OCI-LY1 (cell line): ENCODE data around the gene PRCP.

ENCODE experiments used
- H2AFZ ChIP-seq: fragments of 200-600 bp; sonication (generic), shearing (Covaris generic); 2 replicates; pipeline ENCODE4 v1.6.0; 2014; ENCODE audit warnings: antibody characterized with exemption, mild to moderate bottlenecking, low read length
- H3F3A ChIP-seq: fragments of 200-600 bp; sonication (generic), shearing (Covaris generic); 2 replicates; pipeline ENCODE4 v1.6.0; 2014; ENCODE audit warnings: mild to moderate bottlenecking, antibody characterized with exemption, low read length, moderate library complexity; ENCODE audit not compliant: insufficient read depth
- H3K27ac ChIP-seq: fragments of 200-600 bp; sonication (generic); 2 replicates; pipeline ENCODE4 v1.5.1; 2014; ENCODE audit warnings: low read length, mixed run types, mild to moderate bottlenecking, low read depth; ENCODE audit not compliant: poor library complexity, severe bottlenecking
- H3K27me3 ChIP-seq: fragments of 200-600 bp; sonication (generic); 2 replicates; pipeline ENCODE4 v1.6.0; 2014; ENCODE audit warnings: antibody characterized with exemption, mild to moderate bottlenecking, low read length, moderate library complexity; ENCODE audit not compliant: insufficient read depth
- H3K36me3 ChIP-seq: fragments of 200-600 bp; sonication (generic); 2 replicates; pipeline ENCODE4 v1.6.1; 2014; ENCODE audit warnings: mild to moderate bottlenecking, antibody characterized with exemption, low read length, moderate library complexity, mixed read lengths; ENCODE audit not compliant: insufficient read depth
- H3K4me1 ChIP-seq: fragments of 200-600 bp; sonication (generic); 2 replicates; pipeline ENCODE4 v1.5.1; 2014; ENCODE audit warnings: mild to moderate bottlenecking, low read length, moderate library complexity; ENCODE audit not compliant: insufficient read depth, severe bottlenecking
- H3K4me2 ChIP-seq: fragments of 200-600 bp; sonication (generic), shearing (Covaris generic); 2 replicates; pipeline ENCODE4 v1.6.1; 2014; ENCODE audit warnings: low read length
- H3K4me3 ChIP-seq: fragments of 200-600 bp; sonication (generic); 2 replicates; pipeline ENCODE4 v1.5.1; 2014; ENCODE audit warnings: low read length, low read depth, mild to moderate bottlenecking, mixed read lengths; ENCODE audit not compliant: poor library complexity, severe bottlenecking
- H3K79me2 ChIP-seq: fragments of 200-600 bp; shearing (Covaris generic); 2 replicates; pipeline ENCODE4 v1.6.1; 2016; ENCODE audit warnings: mixed run types, low read length, mixed read lengths; ENCODE audit not compliant: insufficient read depth
- H3K9ac ChIP-seq: fragments of 200-600 bp; sonication (generic), shearing (Covaris generic); 2 replicates; pipeline ENCODE4 v1.6.1; 2014; ENCODE audit warnings: mild to moderate bottlenecking, low read length, mixed read lengths
- H3K9me2 ChIP-seq: fragments of 200-600 bp; sonication (generic), shearing (Covaris generic); 2 replicates; pipeline ENCODE4 v1.6.1; 2014; ENCODE audit warnings: low read depth, mild to moderate bottlenecking, low read length, mixed read lengths
- H3K9me3 ChIP-seq: fragments of 200-600 bp; shearing (Covaris generic); 2 replicates; pipeline ENCODE4 v1.6.1; 2014; ENCODE audit warnings: low read length, mixed read lengths
- H4K20me1 ChIP-seq: fragments of 200-600 bp; sonication (generic), shearing (Covaris generic); 2 replicates; pipeline ENCODE4 v1.6.0; 2016; ENCODE audit warnings: mild to moderate bottlenecking, low read length; ENCODE audit not compliant: insufficient read depth
- EZH2 ChIP-seq: fragments of 200-600 bp; sonication (generic), shearing (Covaris generic); IDR thresholded peaks from 2 replicates; pipeline ENCODE4 v1.8.0; 2017; ENCODE audit warnings: borderline replicate concordance, mixed run types, mild to moderate bottlenecking, antibody characterized with exemption, low read length, moderate library complexity, mixed read lengths
- TF ChIP-seq, protein P1 (sequence below): fragments of 200-600 bp; sonication (generic), shearing (Covaris generic); IDR thresholded peaks from 2 replicates; pipeline ENCODE4 v1.5.1; 2017; ENCODE audit warnings: mild to moderate bottlenecking, antibody characterized with exemption, low read length, moderate library complexity, mixed read lengths

The PRCP gene

DNA sequence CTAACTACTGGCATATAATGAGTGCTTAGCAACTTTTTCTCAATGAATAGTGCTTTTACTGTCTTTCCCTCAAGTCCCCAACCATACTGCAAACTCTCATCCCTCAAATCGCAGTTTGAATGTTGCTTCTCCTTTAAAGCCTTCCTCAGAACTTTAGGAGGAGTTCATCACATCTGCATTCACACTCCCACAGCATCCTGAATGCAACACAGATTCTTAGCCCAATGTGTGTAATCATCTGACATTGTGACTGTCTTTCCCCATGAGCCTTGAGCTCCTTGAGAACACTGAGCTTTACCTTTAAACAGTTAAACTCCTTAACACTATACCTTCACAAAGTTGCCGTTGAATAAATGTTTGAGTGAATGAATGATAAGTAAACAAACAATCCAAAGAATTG lies 84.8 kb downstream of the PRCP start:
- no peak for TF ChIP-seq EZH2
- TF ChIP-seq, protein P1, sequence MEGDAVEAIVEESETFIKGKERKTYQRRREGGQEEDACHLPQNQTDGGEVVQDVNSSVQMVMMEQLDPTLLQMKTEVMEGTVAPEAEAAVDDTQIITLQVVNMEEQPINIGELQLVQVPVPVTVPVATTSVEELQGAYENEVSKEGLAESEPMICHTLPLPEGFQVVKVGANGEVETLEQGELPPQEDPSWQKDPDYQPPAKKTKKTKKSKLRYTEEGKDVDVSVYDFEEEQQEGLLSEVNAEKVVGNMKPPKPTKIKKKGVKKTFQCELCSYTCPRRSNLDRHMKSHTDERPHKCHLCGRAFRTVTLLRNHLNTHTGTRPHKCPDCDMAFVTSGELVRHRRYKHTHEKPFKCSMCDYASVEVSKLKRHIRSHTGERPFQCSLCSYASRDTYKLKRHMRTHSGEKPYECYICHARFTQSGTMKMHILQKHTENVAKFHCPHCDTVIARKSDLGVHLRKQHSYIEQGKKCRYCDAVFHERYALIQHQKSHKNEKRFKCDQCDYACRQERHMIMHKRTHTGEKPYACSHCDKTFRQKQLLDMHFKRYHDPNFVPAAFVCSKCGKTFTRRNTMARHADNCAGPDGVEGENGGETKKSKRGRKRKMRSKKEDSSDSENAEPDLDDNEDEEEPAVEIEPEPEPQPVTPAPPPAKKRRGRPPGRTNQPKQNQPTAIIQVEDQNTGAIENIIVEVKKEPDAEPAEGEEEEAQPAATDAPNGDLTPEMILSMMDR, result no peak
- H3K9ac ChIP-seq, result no peak overlapping the region
- H3K27ac ChIP-seq, result no peak overlapping the region
- no peak overlapping the region for H3K4me2 ChIP-seq
- H3K9me3 ChIP-seq, result no peaks in the 10 kb centered on the region
- no peaks in the 10 kb centered on the region for H3K27me3 ChIP-seq
- H3F3A ChIP-seq, result no peaks in the 10 kb centered on the region
- no peak overlapping the region for H2AFZ ChIP-seq
- no peaks in the 10 kb centered on the region for H3K36me3 ChIP-seq
- no peak overlapping the region for H3K4me3 ChIP-seq
- H3K9me2 ChIP-seq, result no peaks in the 10 kb centered on the region
- H3K79me2 ChIP-seq, result no peaks in the 10 kb centered on the region
- H4K20me1 ChIP-seq, result no peaks in the 10 kb centered on the region
- H3K4me1 ChIP-seq, result no peaks in the 10 kb centered on the region

DNA sequence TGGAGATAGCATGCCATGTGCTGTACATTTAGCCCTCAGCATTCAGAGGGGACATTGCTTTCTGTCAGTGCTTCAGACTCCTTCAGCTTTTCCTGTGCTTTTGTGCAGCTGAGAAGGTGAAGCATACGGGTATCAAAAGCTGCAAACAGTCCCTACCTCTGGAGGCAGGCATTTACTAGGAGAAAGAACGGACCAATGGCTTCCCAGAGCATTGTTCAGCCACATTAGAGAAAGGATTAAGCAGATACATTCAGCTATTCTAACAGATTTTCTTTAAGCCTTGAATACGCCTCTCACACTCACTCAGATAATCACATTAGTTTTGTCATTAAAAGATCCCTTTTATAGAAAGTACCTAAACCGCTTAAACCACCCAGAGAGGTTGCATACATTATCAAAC lies 85.9 kb downstream of the PRCP start:
- no peaks in the 10 kb centered on the region for H3K4me1 ChIP-seq
- TF ChIP-seq EZH2, result no peak
- TF ChIP-seq, protein P1, result no peak
- no peak overlapping the region for H3K9ac ChIP-seq
- no peak overlapping the region for H2AFZ ChIP-seq
- no peak overlapping the region for H3K27ac ChIP-seq
- no peaks in the 10 kb centered on the region for H3F3A ChIP-seq
- H3K9me3 ChIP-seq, result no peaks in the 10 kb centered on the region
- no peaks in the 10 kb centered on the region for H3K36me3 ChIP-seq
- no peaks in the 10 kb centered on the region for H3K27me3 ChIP-seq
- H3K9me2 ChIP-seq, result no peaks in the 10 kb centered on the region
- H3K4me2 ChIP-seq, result no peak overlapping the region
- no peak overlapping the region for H3K4me3 ChIP-seq
- no peaks in the 10 kb centered on the region for H3K79me2 ChIP-seq
- no peaks in the 10 kb centered on the region for H4K20me1 ChIP-seq

DNA sequence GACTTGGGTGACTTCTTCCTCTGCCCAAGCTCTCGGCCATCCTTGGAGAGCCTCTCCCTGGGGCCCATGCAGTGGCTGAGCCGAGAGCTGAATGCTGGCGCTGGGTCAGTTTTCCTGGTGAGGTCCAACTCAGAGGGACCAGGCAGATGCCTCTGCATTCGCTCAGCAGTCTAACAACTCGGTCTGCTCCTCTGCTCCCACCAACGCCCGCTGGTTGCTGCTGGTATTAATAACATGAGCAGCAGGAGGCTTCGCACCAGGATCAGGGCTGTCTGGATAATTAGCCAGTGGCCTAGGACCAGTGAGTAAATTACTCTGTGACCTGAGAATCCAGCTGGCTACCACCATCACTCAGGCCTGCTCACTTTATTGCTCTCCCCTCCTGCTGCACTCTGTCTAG lies 88.9 kb downstream of the PRCP start:
- H3K9ac ChIP-seq, result no peak overlapping the region
- no peaks in the 10 kb centered on the region for H3K36me3 ChIP-seq
- no peaks in the 10 kb centered on the region for H3K9me3 ChIP-seq
- no peaks in the 10 kb centered on the region for H3K79me2 ChIP-seq
- H2AFZ ChIP-seq, result no peak overlapping the region
- no peaks in the 10 kb centered on the region for H3K9me2 ChIP-seq
- TF ChIP-seq, protein P1, result no peak
- TF ChIP-seq EZH2, result no peak
- no peaks in the 10 kb centered on the region for H3K4me1 ChIP-seq
- H3F3A ChIP-seq, result no peaks in the 10 kb centered on the region
- H3K4me3 ChIP-seq, result no peak overlapping the region
- no peak overlapping the region for H3K27ac ChIP-seq
- H3K27me3 ChIP-seq, result no peaks in the 10 kb centered on the region
- H3K4me2 ChIP-seq, result no peak overlapping the region
- no peaks in the 10 kb centered on the region for H4K20me1 ChIP-seq
